HG02623 (cell line): ENCODE measurements around the gene SYDE1.

ENCODE experiments used
- ATAC-seq: cut with Tn5 transposase; IDR thresholded peaks from one replicate; pipeline ENCODE4 v1.9.1; 2021; ENCODE audit warnings: moderate library complexity; ENCODE audit not compliant: unreplicated experiment

The SYDE1 gene

GRCh38 chr19:15108845-15109767, 1.9 kb downstream of the SYDE1 start:
- ATAC-seq = no peak

GRCh38 chr19:15109768-15110417, 2.7 kb downstream of the SYDE1 start:
- no peak for ATAC-seq

GRCh38 chr19:15110418-15110815, 3.2 kb downstream of the SYDE1 start:
- no peak for ATAC-seq

- ATAC-seq = no peak
Measured at GRCh38 chr19:15111758-15112157, 4.6 kb downstream of the SYDE1 start.

GRCh38 chr19:15112385-15112784, 5.2 kb downstream of the SYDE1 start:
- ATAC-seq = no peak

- no peak for ATAC-seq
Measured at GRCh38 chr19:15113245-15114152, 6.3 kb downstream of the SYDE1 start.

- no peak for ATAC-seq
Measured at GRCh38 chr19:15114153-15114540, 6.9 kb downstream of the SYDE1 start.

GRCh38 chr19:15115080-15115479, 7.9 kb downstream of the SYDE1 start:
- no peak for ATAC-seq

GRCh38 chr19:15115762-15116615, 8.8 kb downstream of the SYDE1 start:
- ATAC-seq = no peak

GRCh38 chr19:15116856-15117255, 9.7 kb downstream of the SYDE1 start:
- no peak for ATAC-seq

GRCh38 chr19:15118248-15118647, 11.0 kb downstream of the SYDE1 start:
- ATAC-seq = no peak

- no peak for ATAC-seq
Measured at GRCh38 chr19:15118789-15119494, 11.7 kb downstream of the SYDE1 start.

- ATAC-seq = no peak
Measured at GRCh38 chr19:15120135-15121026, 13.2 kb downstream of the SYDE1 start.

GRCh38 chr19:15122331-15123030, 15.3 kb downstream of the SYDE1 start:
- no peak for ATAC-seq

- ATAC-seq = no peak
Measured at GRCh38 chr19:15123031-15123890, 16.1 kb downstream of the SYDE1 start.

- no peak for ATAC-seq
Measured at GRCh38 chr19:15123900-15124299, 16.7 kb downstream of the SYDE1 start.

GRCh38 chr19:15124572-15125231, 17.5 kb downstream of the SYDE1 start:
- ATAC-seq = no peak
